ENCODE results near the gene TRABD2A. TPM values are rescaled to one million over a fixed set of nuclear protein-coding genes. Genes with fewer than 3 reads are reported as not detected.

TRABD2A gene
- total RNA-seq = 0.66 and 5.1 TPM in 2 replicates

GRCh38 chr2:84880645-84881521, at the start of gene TRABD2A:
Gene TRABD2A, minus strand, starts transcription at chr2:84881084. Its CDS starts 45 bp downstream, at chr2:84881039.

DNA sequence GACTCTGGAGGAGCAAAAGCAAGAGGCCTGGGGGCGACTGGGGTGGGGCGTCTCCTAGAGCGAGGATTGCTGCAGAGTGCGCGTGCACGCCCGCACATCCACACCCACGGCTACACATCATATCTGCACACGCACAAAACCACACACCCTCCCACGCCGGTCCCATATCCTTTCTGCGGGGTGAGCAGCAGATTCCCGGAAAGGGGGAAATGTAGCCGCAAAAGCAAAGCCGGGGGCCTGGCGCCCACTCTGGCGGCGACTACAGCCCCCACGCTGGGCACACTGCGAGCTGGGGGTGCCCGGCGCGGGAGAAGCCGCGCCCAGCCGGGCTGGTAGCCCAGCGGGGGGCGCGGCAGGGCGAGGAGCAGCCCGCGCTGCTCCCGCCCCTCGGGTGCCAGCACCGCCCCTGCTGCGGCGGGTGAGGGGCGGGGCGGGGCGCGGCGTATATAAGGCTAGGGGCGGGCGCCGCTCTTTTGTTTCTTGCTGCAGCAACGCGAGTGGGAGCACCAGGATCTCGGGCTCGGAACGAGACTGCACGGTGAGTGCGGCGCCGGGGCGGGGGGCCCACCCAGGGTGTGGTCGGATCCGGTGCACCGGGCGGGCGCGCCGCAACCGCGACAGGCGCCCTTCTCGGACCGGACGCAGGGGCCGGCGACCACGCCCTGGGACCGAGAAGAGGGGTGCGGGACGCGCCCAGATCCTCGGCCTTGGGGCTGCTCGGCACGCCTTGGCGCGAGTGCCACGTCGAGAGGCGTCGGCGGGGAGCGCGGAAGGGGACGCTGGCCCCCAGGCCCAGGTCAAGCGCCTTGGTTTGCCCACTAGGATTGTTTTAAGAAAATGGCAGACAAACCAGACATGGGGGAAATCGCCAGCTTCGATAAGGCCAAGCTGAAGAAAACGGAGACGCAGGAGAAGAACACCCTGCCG, 24.6 kb upstream of the TRABD2A start, which contains the start of gene TMSB10:
TMSB10 (plus strand) TSS at position 476 of the 927 bp plus-strand sequence.

Other genes starting within 250 kb of the TRABD2A start
- 2,814 and 5,424 TPM in 2 replicates for gene TMSB10, start 24.6 kb upstream of the TRABD2A start, total RNA-seq
- gene KCMF1, start 90.1 kb upstream of the TRABD2A start, total RNA-seq = 70.7 and 81.1 TPM in 2 replicates